ENCODE measurements around the gene STX19. TPM values are rescaled to one million over a fixed set of nuclear protein-coding genes. Genes with fewer than 3 reads are reported as not detected.

The STX19 gene, protein sequence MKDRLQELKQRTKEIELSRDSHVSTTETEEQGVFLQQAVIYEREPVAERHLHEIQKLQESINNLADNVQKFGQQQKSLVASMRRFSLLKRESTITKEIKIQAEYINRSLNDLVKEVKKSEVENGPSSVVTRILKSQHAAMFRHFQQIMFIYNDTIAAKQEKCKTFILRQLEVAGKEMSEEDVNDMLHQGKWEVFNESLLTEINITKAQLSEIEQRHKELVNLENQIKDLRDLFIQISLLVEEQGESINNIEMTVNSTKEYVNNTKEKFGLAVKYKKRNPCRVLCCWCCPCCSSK
- polyA plus RNA-seq = under 1 TPM in 1 of 3 donors, not detected in 2; 0.49 TPM

DNA sequence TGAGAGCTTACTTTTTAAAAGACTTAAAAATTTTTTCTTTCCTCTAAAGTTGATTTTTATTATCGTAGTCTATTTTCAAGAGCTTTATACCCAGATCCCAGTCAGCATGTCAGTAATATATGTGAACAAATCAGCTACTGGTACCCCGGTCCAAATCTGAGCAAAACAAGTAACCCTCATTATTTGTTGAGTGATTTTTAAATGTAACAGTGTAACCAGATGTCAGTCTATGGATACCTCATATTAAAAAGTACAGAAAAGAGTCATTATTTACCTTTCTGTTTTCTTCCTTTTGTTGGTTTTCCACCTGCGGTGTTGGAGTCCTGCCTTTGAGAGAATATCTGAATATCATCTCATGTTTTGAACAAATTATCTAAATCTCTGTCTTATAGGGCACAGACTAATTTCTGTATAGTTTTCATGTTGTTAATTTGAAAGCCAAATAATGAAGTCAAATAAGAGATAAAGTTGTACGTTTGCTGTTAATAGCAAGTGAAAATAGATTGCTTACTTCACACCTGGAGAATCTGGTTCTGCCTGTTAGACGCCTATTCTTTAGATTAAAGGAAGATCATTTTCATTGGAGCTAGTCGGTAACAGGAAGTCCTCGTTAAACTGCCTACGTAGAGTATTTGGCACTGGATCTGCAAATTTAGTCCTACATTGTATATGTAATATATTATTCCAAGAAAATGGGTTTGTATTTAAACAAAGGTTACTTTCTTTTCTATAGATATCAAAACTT lies at the start of gene STX19:
TSS of gene STX19 (minus strand) at position 505 of the 745 bp plus-strand sequence. CDS start 13,328 bp downstream, outside the sequence.
- no peak within 1 kb of the TSS for H3K4me3 Mint-ChIP-seq
- peaks cover 0 to 7% (median 0%) of the 10 kb centered on the region in 3 donors for H3K36me3 Mint-ChIP-seq
- no peak for DNase-seq
- no peaks in the 10 kb centered on the region for H3K4me1 Mint-ChIP-seq
- H3K27ac Mint-ChIP-seq = no peak within 1 kb of the TSS
- no peaks in the 10 kb centered on the region for H3K9me3 Mint-ChIP-seq
- no peaks in the 10 kb centered on the region for H3K27me3 Mint-ChIP-seq (ENCODE audit: low read depth in 3 of 3)

DNA sequence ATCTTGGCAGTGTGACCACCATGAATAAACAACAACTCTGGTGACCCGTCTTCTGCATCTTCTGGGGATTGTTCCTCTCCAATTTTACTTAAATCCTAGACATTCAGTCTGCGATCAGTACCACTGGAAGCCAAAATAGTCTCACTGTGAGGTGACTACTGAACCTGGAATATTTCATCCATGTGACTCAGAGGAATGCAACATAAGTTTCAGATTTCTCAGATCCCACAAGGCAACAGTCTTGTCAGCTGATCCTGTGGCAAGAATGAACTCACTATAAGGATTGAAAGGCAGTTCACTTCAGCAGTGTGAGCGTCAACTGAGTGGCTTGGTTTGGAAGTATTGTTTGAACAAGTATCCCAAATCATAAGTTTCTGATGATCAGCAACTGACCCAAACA lies 47.7 kb upstream of the STX19 start:
- DNase-seq = no peak
- H3K4me1 Mint-ChIP-seq = peaks cover 58 to 79% of the 10 kb centered on the region in 2 donors
- no peak overlapping the region for H3K27ac Mint-ChIP-seq
- H3K27me3 Mint-ChIP-seq (ENCODE audit: low read depth in 3 of 3) = peaks cover 0 to 2% (median 2%) of the 10 kb centered on the region in 3 donors
- peaks cover 0 to 10% (median 0%) of the 10 kb centered on the region in 6 donors for H3K9me3 Mint-ChIP-seq
- H3K36me3 Mint-ChIP-seq = peaks cover 11 to 48% (median 31%) of the 10 kb centered on the region in 3 donors
- no peak overlapping the region for H3K4me3 Mint-ChIP-seq

DNA sequence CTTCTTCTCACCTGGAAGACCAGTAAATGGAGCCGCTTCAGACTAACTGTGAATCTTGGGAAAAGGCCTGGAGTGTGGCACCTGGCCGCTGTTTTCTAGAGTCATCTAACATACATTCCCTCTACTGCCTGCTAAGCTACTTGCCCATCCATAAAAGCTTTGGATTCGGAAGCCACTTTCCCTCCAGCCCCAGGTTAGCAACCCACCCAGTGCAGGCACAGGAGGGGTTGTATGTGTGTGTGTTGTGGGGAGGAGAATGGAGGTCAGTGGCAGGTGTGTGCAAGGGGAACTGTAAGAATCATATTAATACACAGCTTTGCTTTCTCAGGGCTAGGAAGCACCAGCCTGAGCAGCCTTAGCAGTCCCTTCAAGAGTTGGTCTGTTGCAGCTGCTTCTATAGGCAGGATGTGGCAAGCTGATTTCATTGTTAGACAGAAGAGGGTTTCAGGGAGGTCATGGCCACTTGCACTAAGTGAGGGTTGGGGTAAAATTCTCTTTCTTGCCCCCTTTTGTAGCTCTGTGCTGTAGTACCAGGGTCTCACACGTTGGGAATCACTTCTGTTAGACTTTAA lies 43.4 kb upstream of the STX19 start:
- no peak for DNase-seq
- Mint-ChIP-seq H3K27me3 (ENCODE audit: low read depth in 3 of 3) (peaks cover 0 to 2% (median 1%) of the 10 kb centered on the region in 3 donors), H3K9me3 (no peaks in the 10 kb centered on the region), H3K27ac (peak overlapping the region in 2 of 6 donors; percentile 11 to 43), H3K4me1 (peaks cover 44 to 71% of the 10 kb centered on the region in 2 donors), H3K4me3 (no peak overlapping the region), H3K36me3 (peaks cover 8 to 36% (median 22%) of the 10 kb centered on the region in 3 donors)

DNA sequence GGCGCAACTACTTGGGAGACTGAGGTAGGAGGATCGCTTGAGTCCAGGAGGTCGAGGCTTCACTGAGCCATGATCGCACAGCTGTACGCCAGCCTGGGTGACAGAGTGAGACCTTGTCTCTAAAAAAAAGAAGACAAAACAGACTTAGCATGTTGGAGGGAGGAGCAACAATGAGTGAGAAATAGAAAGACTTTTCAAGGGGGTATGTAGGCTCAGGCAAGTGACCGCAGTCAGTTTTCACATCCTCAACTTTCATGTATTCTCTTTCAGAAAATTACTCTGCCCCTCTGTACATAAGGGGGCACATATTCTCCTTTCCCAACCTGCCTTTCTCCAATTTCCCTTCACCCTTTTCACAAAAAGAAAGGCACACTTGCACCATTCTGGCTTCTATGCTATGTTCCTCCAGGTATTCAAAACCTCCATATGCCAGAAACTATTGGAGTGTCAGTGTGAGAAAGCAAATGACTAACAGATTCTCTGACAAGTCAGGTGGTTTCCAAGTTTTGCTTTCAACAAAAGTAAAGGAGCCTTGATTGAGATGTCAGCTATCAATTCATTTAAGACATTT lies 42.0 kb upstream of the STX19 start:
- peaks cover 0 to 2% (median 0%) of the 10 kb centered on the region in 3 donors for H3K27me3 Mint-ChIP-seq (ENCODE audit: low read depth in 3 of 3)
- H3K27ac Mint-ChIP-seq = peak overlapping the region in 1 of 6 donors; percentile 9
- H3K36me3 Mint-ChIP-seq = peaks cover 8 to 23% (median 15%) of the 10 kb centered on the region in 3 donors
- H3K4me3 Mint-ChIP-seq = no peak overlapping the region
- H3K4me1 Mint-ChIP-seq = peaks cover 53 to 85% of the 10 kb centered on the region in 2 donors
- DNase-seq = no peak
- no peaks in the 10 kb centered on the region for H3K9me3 Mint-ChIP-seq

DNA sequence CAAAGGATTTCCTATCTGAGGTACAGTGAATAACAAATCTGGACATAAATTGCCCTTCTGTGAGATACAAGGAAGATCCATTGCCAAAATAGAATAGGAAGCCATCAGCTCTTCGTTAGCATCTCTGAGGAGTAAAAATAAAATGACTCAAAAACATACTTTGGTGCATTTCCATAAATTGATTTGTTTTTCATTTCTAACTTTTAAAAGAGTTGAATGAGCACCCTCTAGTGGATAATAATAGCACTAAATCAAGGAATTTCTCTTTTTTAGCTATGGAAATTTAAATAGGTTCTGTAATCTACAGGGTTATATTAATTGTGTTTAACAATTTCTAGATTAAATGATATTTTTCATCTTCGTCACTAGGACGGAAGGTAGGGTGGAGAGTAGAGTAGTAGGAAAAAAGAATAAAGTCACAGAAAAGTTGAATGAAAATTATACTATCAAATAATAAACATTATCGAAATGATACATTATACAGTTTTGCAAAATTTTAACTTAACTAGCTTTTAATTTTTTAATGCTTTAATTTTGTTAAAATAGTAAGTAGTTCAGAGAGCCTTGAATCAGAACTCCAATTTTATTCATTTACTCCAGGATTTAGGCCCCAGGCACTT lies 40.9 kb upstream of the STX19 start:
- H3K4me1 Mint-ChIP-seq = peaks cover 54 to 85% of the 10 kb centered on the region in 2 donors
- peaks cover 8 to 22% (median 15%) of the 10 kb centered on the region in 3 donors for H3K36me3 Mint-ChIP-seq
- peaks cover 0 to 2% (median 0%) of the 10 kb centered on the region in 3 donors for H3K27me3 Mint-ChIP-seq (ENCODE audit: low read depth in 3 of 3)

DNA sequence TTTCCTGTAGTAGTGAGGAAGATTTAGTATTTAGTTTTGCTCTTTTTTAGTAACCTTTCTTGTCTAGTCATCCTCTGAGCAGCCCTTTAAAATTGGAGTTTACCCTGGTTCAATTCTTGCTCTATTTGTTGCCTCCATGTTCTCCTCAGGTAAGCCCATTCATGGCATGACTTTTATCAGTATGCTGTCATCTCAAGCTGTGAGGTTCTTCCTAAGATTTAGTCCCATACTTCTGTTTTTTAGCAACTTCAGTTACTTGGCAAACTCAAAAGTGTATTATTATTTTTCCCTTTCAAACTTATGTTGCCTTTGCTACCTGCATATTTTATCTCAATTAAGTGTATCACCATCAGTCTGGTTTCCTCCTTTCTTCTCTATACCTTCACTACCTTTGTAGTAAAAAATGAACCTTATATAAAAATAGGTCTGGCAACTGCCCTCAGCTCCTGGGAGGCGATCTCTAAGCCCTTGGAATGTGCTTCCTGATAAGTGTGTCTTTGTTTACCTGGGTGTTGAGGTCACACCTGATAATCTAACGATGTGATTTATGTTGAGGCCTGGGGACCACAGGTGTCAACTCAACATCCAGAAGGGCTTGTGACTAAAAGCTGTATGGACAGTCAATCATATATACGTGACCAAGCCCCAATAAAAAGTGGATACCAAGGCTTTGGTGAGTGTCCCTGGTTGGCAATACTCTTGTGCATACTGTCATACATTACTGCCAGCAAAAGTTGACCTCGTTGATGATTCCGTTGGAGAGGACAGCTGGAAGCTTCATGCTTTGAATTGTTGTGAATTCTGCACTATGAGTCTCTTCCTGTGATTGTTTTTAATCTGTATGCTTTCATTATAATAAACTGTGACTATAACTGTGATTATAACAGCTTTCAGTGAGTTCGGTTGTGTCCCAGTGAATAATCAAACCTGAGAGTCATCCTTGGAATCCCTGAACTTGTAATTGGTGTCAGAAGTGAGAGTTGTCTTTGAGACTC lies 38.4 kb upstream of the STX19 start:
- Mint-ChIP-seq H3K27ac (peak overlapping the region in 5 of 6 donors; percentile 7 to 74 (median 36)), H3K27me3 (ENCODE audit: low read depth in 3 of 3) (peaks cover 5 to 16% (median 6%) of the 10 kb centered on the region in 3 donors), H3K9me3 (no peaks in the 10 kb centered on the region), H3K4me3 (peak overlapping the region in 3 of 5 donors; percentile 3 to 28 (median 8)), H3K4me1 (peaks cover 60 to 86% of the 10 kb centered on the region in 2 donors), H3K36me3 (peaks cover 4 to 10% (median 5%) of the 10 kb centered on the region in 3 donors)
- no peak for DNase-seq

More for the DNA sequence above, 40.9 kb upstream of the STX19 start:
- DNase-seq = peak in 2 of 3 donors; percentile 16 to 36
- Mint-ChIP-seq H3K9me3 (no peaks in the 10 kb centered on the region), H3K27ac (peak overlapping the region in 4 of 6 donors; percentile 0 to 58 (median 45)), H3K4me3 (no peak overlapping the region)

DNA sequence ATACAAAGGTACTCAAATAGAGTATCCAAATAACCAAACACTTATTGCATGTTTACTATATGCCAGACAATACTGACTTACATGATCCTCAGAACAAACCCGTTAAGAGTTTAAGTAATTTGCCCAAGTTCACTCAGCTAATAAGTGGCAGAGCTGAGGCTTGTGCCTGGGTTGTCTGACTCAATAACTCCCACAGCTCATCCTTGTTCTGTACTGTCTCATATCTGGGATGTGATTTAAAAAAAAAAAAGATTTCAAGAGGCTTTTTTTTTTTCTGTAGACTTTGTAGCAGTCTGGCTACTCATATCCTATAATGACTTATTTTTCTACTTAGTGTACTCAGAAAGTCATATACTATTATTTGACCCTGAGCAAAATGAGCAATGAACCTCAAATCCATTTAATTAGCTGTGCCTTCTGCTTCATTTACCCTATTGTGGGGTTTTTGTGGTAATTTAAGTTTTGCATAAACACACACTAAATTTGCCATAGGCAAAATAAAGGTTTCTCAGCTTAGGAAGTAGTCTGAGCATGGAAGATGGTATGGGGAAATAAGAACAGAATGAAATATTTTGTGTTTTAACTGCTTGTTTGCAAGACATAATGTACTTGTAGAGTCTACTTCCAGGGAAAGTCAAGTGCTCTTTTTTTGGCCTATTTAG lies 37.6 kb upstream of the STX19 start:
- H3K27me3 Mint-ChIP-seq (ENCODE audit: low read depth in 3 of 3) = peaks cover 5 to 16% (median 6%) of the 10 kb centered on the region in 3 donors
- H3K9me3 Mint-ChIP-seq = no peaks in the 10 kb centered on the region
- peaks cover 55 to 81% of the 10 kb centered on the region in 2 donors for H3K4me1 Mint-ChIP-seq
- DNase-seq = no peak
- H3K36me3 Mint-ChIP-seq = peaks cover 4 to 8% (median 5%) of the 10 kb centered on the region in 3 donors
- peak overlapping the region in 1 of 5 donors; percentile 1 for H3K4me3 Mint-ChIP-seq
- peak overlapping the region in 4 of 6 donors; percentile 7 to 66 (median 23) for H3K27ac Mint-ChIP-seq

DNA sequence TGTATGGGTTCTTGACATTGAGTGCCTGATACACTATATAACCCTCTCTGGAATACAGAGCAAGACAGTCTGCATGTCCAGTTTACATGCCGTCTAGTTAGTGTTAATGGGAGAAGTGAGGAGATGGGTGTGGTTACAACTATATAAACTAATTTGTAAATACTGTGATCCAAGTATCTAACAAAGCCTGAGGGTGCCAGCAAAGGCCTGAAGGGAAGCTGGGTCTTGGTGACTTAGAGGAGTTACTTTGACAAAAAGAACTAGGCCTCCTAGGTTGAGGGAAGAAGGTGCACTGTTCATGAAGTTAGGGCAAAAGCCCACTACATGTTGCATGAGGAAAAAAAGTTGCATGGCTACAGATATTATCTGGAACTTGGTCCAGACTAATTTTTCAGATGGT lies 36.7 kb upstream of the STX19 start:
- H3K27ac Mint-ChIP-seq = peak overlapping the region in 4 of 6 donors; percentile 0 to 40 (median 21)
- H3K36me3 Mint-ChIP-seq = peaks cover 4 to 8% (median 5%) of the 10 kb centered on the region in 3 donors
- peaks cover 5 to 16% (median 6%) of the 10 kb centered on the region in 3 donors for H3K27me3 Mint-ChIP-seq (ENCODE audit: low read depth in 3 of 3)
- H3K9me3 Mint-ChIP-seq = no peaks in the 10 kb centered on the region
- no peak for DNase-seq
- H3K4me3 Mint-ChIP-seq = peak overlapping the region in 4 of 5 donors; percentile 1 to 23 (median 6)
- H3K4me1 Mint-ChIP-seq = peaks cover 56 to 79% of the 10 kb centered on the region in 2 donors

DNA sequence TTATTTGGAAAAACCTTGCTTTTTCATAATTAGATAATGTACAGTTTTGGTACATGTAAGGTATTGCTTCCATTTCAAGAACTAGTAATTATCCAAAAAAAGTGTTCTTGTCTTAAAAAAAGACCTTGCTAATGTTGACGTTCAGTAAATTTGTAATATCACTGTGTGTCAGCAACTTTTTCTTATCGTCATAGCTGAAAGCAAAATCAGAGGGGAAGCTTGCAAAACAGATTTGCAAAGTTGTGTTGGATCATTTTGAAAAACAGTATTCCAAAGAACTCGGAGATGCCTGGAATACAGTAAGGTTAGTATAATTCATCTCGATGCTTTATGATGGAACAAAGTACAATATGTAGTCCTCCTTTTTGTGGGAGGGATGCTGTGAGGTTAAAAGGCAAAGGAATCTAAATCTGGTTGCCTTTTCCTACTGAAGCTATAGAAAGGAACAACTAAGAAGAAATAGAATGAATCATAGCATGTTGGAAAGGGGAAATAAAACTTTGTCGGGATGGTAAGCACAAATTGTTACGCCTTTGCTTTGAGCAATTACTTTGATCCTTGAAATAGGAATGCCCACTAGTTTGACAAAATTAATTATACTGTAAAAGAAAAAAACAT lies 36.0 kb upstream of the STX19 start:
- no peak for DNase-seq
- Mint-ChIP-seq H3K36me3 (peaks cover 4 to 8% (median 5%) of the 10 kb centered on the region in 3 donors), H3K4me3 (peak overlapping the region; percentile 94 to 100 (median 100)), H3K27me3 (ENCODE audit: low read depth in 3 of 3) (peaks cover 5 to 16% (median 6%) of the 10 kb centered on the region in 3 donors), H3K9me3 (no peaks in the 10 kb centered on the region), H3K27ac (peak overlapping the region; percentile 99 to 100 (median 100)), H3K4me1 (peaks cover 56 to 77% of the 10 kb centered on the region in 2 donors)

DNA sequence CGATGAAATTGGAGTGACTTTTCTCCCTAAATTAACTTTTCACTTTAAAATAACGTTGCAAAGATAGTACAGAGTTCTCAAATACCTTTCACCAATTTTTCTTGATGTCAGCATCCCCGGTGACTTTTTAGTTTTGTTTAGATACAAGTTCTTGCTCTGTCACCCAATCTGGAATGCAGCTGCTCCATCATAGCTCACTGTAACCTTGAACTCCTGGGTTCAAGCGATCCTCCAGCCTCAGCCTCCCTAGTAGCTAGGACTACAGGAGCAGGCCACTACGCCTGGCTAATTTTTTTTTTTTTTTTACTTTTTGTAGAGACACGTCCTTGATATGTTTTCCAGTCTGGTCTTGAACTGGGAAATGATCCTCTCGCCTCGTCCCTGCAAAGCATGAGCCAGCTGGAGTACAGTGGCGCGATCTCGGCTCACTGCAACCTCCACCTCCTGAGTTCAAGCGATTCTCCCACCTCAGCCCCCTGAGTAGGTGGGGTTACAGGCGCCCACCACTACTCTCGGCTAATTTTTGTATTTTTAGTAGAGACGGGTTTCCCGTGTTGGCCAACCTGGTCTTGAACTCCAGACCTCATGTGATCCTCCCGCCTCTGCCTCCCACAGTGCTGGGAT lies 35.2 kb upstream of the STX19 start:
- DNase-seq = peak in 2 of 3 donors; percentile 5 to 7
- Mint-ChIP-seq H3K4me3 (peak overlapping the region; percentile 94 to 100 (median 100)), H3K4me1 (peaks cover 51 to 69% of the 10 kb centered on the region in 2 donors), H3K36me3 (peaks cover 4 to 8% (median 5%) of the 10 kb centered on the region in 3 donors), H3K27ac (peak overlapping the region; percentile 99 to 100 (median 100)), H3K27me3 (ENCODE audit: low read depth in 3 of 3) (peaks cover 5 to 18% (median 6%) of the 10 kb centered on the region in 3 donors), H3K9me3 (no peaks in the 10 kb centered on the region)

Measured in immature natural killer cell (primary cell).